T-helper 17 cell (primary cell): ENCODE results near the gene HSD11B2. TPM values are rescaled to one million over a fixed set of nuclear protein-coding genes. Genes with fewer than 3 reads are reported as not detected.

Experiments
- ATAC-seq: fragments of 150-1000 bp; cut with Tn5 transposase; 2 replicates; pipeline ENCODE4 v1.10.0; 2021; ENCODE audit warnings: mild to moderate bottlenecking, moderate library complexity
- DNase-seq, 3 donors: peaks; one replicate each; pipeline versions ENCODE4 v3.0.0 to v3.0.0-alpha.2; 2020 to 2021
- H3K9me3 ChIP-seq: one replicate; pipeline ENCODE4 v1.7.0; 2013; ENCODE audit warnings: low read length, mild to moderate bottlenecking; ENCODE audit not compliant: control insufficient read depth, poor library complexity, severe bottlenecking
- H3K27ac Mint-ChIP-seq: one replicate; pipeline ENCODE4 v1.8.0; 2022; ENCODE audit warnings: mild to moderate bottlenecking, moderate library complexity, mixed read lengths
- H3K27me3 Mint-ChIP-seq: one replicate; pipeline ENCODE4 v1.8.0; 2022; ENCODE audit warnings: mixed read lengths
- H3K36me3 Mint-ChIP-seq: one replicate; pipeline ENCODE4 v1.8.0; 2022; ENCODE audit warnings: low read depth, mixed read lengths
- H3K4me1 Mint-ChIP-seq: one replicate; pipeline ENCODE4 v1.8.0; 2022; ENCODE audit warnings: mild to moderate bottlenecking, mixed read lengths
- H3K4me3 Mint-ChIP-seq: one replicate; pipeline ENCODE4 v1.8.0; 2022; ENCODE audit warnings: mild to moderate bottlenecking, moderate library complexity, mixed read lengths
- total RNA-seq, 4 donors: library from RNA in 2 of 4; stranded (reverse) in 2 of 4; gene quantifications; one replicate each; pipeline ENCODE4 v1.2.3 and lab custom pipeline; 2022 to 2026

HSD11B2 gene
- total RNA-seq, 2 donors from 2014 or later = not detected

DNA sequence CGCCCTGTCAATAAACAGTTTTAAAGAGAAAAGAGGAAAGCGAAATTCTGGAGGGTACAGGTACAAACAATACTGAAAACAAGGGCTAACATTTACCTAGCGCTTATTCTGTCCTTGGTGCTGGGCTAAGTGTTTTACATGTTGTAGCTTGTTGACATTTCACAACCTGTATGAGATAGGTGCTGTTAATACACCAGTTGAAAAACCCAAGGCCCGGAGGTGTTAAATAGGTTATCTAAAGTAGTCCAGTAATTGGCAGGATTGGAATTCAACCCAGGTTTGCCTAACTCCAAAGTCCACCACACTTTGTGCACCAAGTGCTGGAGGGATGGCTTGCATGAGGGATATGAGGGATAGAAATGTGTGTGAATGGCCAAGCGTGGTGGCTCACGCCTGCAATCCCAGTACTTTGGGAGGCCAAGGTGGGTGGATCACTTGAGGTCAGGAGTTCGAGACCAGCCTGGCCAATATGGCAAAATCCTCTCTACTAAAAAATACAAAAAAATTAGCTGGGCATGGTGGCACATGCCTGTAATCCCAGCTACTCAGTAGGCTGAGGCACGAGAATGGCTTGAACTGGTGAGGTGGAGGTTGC, 47.1 kb downstream of the HSD11B2 start:
- peak overlapping the region; percentile 67 for H3K4me3 Mint-ChIP-seq
- H3K9me3 ChIP-seq = no peaks in the 10 kb centered on the region
- DNase-seq (no peak), ATAC-seq (no peak)
- H3K27ac Mint-ChIP-seq = peak overlapping the region; percentile 47
- peaks cover 6% of the 10 kb centered on the region for H3K36me3 Mint-ChIP-seq
- H3K27me3 Mint-ChIP-seq = no peaks in the 10 kb centered on the region
- H3K4me1 Mint-ChIP-seq = peaks cover 37% of the 10 kb centered on the region

DNA sequence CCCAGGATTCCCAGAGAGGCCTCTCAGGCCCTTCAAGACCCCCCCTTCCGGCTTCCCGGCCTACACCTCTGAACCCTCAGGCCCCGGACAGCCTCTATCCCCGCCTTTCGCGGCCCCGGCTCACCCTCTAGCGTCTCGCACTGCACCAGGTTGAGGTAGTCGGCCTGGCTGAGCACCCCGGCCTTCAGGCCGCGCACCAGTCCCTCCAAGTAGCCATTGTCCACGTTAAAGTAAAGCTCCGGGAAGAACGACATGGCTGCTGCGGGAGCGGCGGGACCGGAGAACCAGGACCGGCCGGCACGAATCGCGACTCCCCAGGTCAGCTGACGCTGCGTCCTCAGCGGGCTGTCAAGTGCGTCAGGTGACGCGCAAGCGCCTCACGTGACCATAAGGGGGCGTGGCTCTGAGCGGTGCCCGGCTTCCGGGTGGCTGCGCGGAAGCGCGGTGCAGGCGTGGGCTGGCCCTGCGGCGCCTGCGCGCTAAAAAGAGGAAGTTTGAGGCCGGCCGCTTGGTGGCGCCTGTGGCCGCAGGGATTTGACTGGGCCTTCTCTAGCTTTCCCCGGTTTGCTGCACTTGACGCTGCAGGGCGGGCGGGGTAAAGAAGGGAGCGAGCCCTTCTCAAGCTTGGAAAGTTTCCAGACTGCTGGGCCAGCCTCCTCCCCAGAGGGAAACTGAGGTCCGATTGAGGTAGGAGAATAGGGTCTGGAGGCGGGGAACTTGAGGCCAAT, 50.1 kb downstream of the HSD11B2 start, which contains the start of gene ATP6V0D1:
Gene ATP6V0D1 (minus strand): TSS at position 325 of the 728 bp plus-strand sequence. CDS start 71 bp downstream, at position 254.
- Mint-ChIP-seq H3K27me3 (no peaks in the 10 kb centered on the region), H3K4me3 (peak within 1 kb of the TSS; percentile 100), H3K4me1 (peaks cover 25% of the 10 kb centered on the region), H3K36me3 (peaks cover 3% of the 10 kb centered on the region), H3K27ac (peak within 1 kb of the TSS; percentile 99)
- H3K9me3 ChIP-seq = no peaks in the 10 kb centered on the region
- peak; percentile 90 for ATAC-seq
- peak; percentile 98 to 99 (median 99) for DNase-seq

DNA sequence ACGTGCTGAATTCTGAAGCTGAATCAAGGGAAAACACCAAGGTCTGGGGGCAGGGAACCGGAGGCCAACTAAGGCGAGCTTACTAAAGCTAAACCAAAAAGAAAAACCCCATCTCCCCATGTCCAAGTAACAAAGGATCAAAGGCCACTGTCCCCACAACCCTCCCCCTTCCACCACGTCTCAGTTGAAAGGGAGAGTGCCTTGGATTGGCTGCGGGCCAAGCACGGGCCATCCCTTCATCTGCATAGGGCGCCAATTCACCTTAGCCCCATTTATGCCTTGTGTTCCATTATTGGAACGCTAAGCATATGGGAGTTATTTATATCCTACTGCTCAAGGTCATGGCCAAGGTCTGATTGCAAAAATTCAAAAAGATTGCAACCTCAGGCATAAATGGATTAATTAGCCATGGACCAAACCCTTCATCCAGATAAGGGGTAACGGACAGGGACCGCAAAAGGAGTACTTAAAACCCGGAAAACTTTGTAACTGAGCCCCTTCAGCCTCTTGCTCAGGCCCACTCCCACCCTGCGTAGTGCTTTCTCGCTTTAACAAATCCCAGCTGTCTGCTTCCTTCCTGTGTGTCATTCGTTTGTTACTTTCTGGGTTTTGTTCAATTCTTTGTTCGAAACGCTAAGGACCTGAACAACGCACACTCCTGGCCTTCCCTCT, 50.8 kb downstream of the HSD11B2 start:
- Mint-ChIP-seq H3K4me1 (peaks cover 25% of the 10 kb centered on the region), H3K4me3 (peak overlapping the region; percentile 100), H3K36me3 (peaks cover 3% of the 10 kb centered on the region), H3K27ac (peak overlapping the region; percentile 99), H3K27me3 (no peaks in the 10 kb centered on the region)
- peak; percentile 10 for ATAC-seq
- H3K9me3 ChIP-seq = no peaks in the 10 kb centered on the region
- peak; percentile 19 to 22 (median 20) for DNase-seq

GRCh38 chr16:67482233-67482924, 51.5 kb downstream of the HSD11B2 start:
- H3K36me3 Mint-ChIP-seq = peaks cover 3% of the 10 kb centered on the region
- peak overlapping the region; percentile 99 for H3K27ac Mint-ChIP-seq
- no peak for ATAC-seq
- H3K4me1 Mint-ChIP-seq = peaks cover 25% of the 10 kb centered on the region
- peak overlapping the region; percentile 100 for H3K4me3 Mint-ChIP-seq
- H3K9me3 ChIP-seq = no peaks in the 10 kb centered on the region
- DNase-seq = no peak
- no peaks in the 10 kb centered on the region for H3K27me3 Mint-ChIP-seq

GRCh38 chr16:67483150-67483549, 52.2 kb downstream of the HSD11B2 start, which contains the start of gene AGRP:
Gene AGRP (minus strand): TSS chr16:67483547. CDS start chr16:67483398, 149 bp downstream.
- H3K36me3 Mint-ChIP-seq = peaks cover 3% of the 10 kb centered on the region

GRCh38 chr16:67483731-67484525, 53.0 kb downstream of the HSD11B2 start:
- Mint-ChIP-seq H3K27ac (no peak overlapping the region), H3K36me3 (peaks cover 3% of the 10 kb centered on the region), H3K4me3 (no peak overlapping the region), H3K4me1 (peaks cover 16% of the 10 kb centered on the region), H3K27me3 (no peaks in the 10 kb centered on the region)
- H3K9me3 ChIP-seq = no peaks in the 10 kb centered on the region
- DNase-seq (no peak), ATAC-seq (no peak)

More at GRCh38 chr16:67483150-67483549, 52.2 kb downstream of the HSD11B2 start, which contains the start of gene AGRP:
- peaks cover 20% of the 10 kb centered on the region for H3K4me1 Mint-ChIP-seq
- ATAC-seq (no peak), DNase-seq (no peak)
- H3K27ac Mint-ChIP-seq = peak within 1 kb of the TSS; percentile 99
- no peaks in the 10 kb centered on the region for H3K9me3 ChIP-seq
- H3K4me3 Mint-ChIP-seq = peak within 1 kb of the TSS; percentile 100
- H3K27me3 Mint-ChIP-seq = no peaks in the 10 kb centered on the region

GRCh38 chr16:67486805-67487204, 55.9 kb downstream of the HSD11B2 start:
- Mint-ChIP-seq H3K27me3 (no peaks in the 10 kb centered on the region), H3K4me1 (peaks cover 10% of the 10 kb centered on the region), H3K27ac (peak overlapping the region; percentile 47), H3K36me3 (no peaks in the 10 kb centered on the region), H3K4me3 (no peak overlapping the region)
- H3K9me3 ChIP-seq = no peaks in the 10 kb centered on the region
- DNase-seq (no peak), ATAC-seq (no peak)

Other genes with a start within 250 kb of the HSD11B2 start
- gene MATCAP1, start 247.2 kb upstream of the HSD11B2 start, total RNA-seq = 10 to 100 TPM; 16.0 to 19.7 TPM
- gene EXOC3L1, start 241.0 kb upstream of the HSD11B2 start, total RNA-seq = not detected
- 10 to 100 TPM; 64.6 to 75.1 TPM for gene E2F4, start 239.0 kb upstream of the HSD11B2 start, total RNA-seq
- 1 to 10 TPM; 2.4 TPM for gene ELMO3, start 232.0 kb upstream of the HSD11B2 start, total RNA-seq
- gene TMEM208, start 204.0 kb upstream of the HSD11B2 start, total RNA-seq = 10 to 100 TPM; 27.9 to 28.2 TPM
- gene FHOD1, start 183.6 kb upstream of the HSD11B2 start, total RNA-seq = 10 to 100 TPM; 45.1 to 48.6 TPM
- 1 to 10 TPM; 1.3 to 1.4 TPM for gene SLC9A5, start 182.1 kb upstream of the HSD11B2 start, total RNA-seq
- gene PLEKHG4, start 151.6 kb upstream of the HSD11B2 start, total RNA-seq = 10 to 100 TPM; 17.8 to 18.4 TPM
- not detected for gene KCTD19, start 104.4 kb upstream of the HSD11B2 start, total RNA-seq
- not detected for gene LRRC36, start 104.3 kb upstream of the HSD11B2 start, total RNA-seq
- gene TPPP3, start 37.6 kb upstream of the HSD11B2 start, total RNA-seq = under 1 TPM; 0.29 to 0.70 TPM
- gene ZDHHC1, start 14.6 kb upstream of the HSD11B2 start, total RNA-seq = under 1 TPM in 1 of 2 donors, not detected in 1; 0.35 TPM
- 10 to 100 TPM; 76.4 to 87.5 TPM for gene ATP6V0D1, start 50.0 kb downstream of the HSD11B2 start, total RNA-seq
- gene AGRP, start 52.4 kb downstream of the HSD11B2 start, total RNA-seq = not detected
- 10 to 100 TPM; 46.5 to 66.0 TPM for gene RIPOR1, start 97.7 kb downstream of the HSD11B2 start, total RNA-seq
- gene CTCF, start 131.4 kb downstream of the HSD11B2 start, total RNA-seq = 10 to 100 TPM; 48.5 to 57.8 TPM
- 100 to 1,000 TPM; 144 to 145 TPM for gene CARMIL2, start 214.0 kb downstream of the HSD11B2 start, total RNA-seq
- 10 to 100 TPM; 29.5 to 38.7 TPM for gene ACD, start 229.1 kb downstream of the HSD11B2 start, total RNA-seq
- gene PARD6A, start 229.8 kb downstream of the HSD11B2 start, total RNA-seq = 1 to 10 TPM; 6.3 to 7.9 TPM
- gene ENKD1, start 235.6 kb downstream of the HSD11B2 start, total RNA-seq = 1 to 10 TPM; 6.1 to 6.8 TPM
- 1 to 10 TPM; 2.9 to 5.1 TPM for gene C16orf86, start 235.7 kb downstream of the HSD11B2 start, total RNA-seq